Fibroblast of villous mesenchyme (primary cell): Measurements from ENCODE around the gene HNRNPA1. TPM values are rescaled to one million over a fixed set of nuclear protein-coding genes. Genes with fewer than 3 reads are reported as not detected.

Source experiments
- DNase-seq: peaks from one replicate; pipeline ENCODE4 v3.0.0-alpha.2; 2010; ENCODE audit warnings: low read depth
- H3K4me3 ChIP-seq: 2 replicates; pipeline ENCODE4 v1.5.1; 2011; ENCODE audit warnings: low read depth, mild to moderate bottlenecking, low read length
- total RNA-seq: library from RNA; depleted of rRNA; stranded (reverse); fragments of >200 nt; gene quantifications from 2 replicates; pipeline ENCODE4 v1.2.3, GENCODE V29; 2012
- TF ChIP-seq, protein P1 (sequence below): IDR thresholded peaks from 2 replicates; pipeline ENCODE4 v1.5.1; 2012; ENCODE audit warnings: low read depth, mild to moderate bottlenecking, low read length; ENCODE audit not compliant: insufficient read depth

The HNRNPA1 gene
- total RNA-seq, 1 donor: 251 TPM

- no peak overlapping the region for H3K4me3 ChIP-seq
- no peak for DNase-seq
- TF ChIP-seq, protein P1, sequence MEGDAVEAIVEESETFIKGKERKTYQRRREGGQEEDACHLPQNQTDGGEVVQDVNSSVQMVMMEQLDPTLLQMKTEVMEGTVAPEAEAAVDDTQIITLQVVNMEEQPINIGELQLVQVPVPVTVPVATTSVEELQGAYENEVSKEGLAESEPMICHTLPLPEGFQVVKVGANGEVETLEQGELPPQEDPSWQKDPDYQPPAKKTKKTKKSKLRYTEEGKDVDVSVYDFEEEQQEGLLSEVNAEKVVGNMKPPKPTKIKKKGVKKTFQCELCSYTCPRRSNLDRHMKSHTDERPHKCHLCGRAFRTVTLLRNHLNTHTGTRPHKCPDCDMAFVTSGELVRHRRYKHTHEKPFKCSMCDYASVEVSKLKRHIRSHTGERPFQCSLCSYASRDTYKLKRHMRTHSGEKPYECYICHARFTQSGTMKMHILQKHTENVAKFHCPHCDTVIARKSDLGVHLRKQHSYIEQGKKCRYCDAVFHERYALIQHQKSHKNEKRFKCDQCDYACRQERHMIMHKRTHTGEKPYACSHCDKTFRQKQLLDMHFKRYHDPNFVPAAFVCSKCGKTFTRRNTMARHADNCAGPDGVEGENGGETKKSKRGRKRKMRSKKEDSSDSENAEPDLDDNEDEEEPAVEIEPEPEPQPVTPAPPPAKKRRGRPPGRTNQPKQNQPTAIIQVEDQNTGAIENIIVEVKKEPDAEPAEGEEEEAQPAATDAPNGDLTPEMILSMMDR: no peak
These were observed 34.4 kb upstream of the HNRNPA1 start for GRCh38 chr12:54246011-54246641.

GRCh38 chr12:54249489-54249888, 31.0 kb upstream of the HNRNPA1 start:
- DNase-seq: no peak
- TF ChIP-seq, protein P1: no peak
- H3K4me3 ChIP-seq: no peak overlapping the region

GRCh38 chr12:54251667-54252284, 28.8 kb upstream of the HNRNPA1 start:
- H3K4me3 ChIP-seq: no peak overlapping the region
- TF ChIP-seq, protein P1: peak; percentile 69
- peak; percentile 55 for DNase-seq

- TF ChIP-seq, protein P1: no peak
- DNase-seq: no peak
These were observed 27.3 kb upstream of the HNRNPA1 start for GRCh38 chr12:54253240-54253639.

GRCh38 chr12:54257332-54257731, 23.2 kb upstream of the HNRNPA1 start:
- no peak overlapping the region for H3K4me3 ChIP-seq
- DNase-seq: no peak
- TF ChIP-seq, protein P1: no peak

More at GRCh38 chr12:54253240-54253639, 27.3 kb upstream of the HNRNPA1 start:
- no peak overlapping the region for H3K4me3 ChIP-seq

GRCh38 chr12:54258201-54258681, 22.3 kb upstream of the HNRNPA1 start:
- peak; percentile 16 for DNase-seq
- no peak overlapping the region for H3K4me3 ChIP-seq
- TF ChIP-seq, protein P1: no peak
